Endothelial cell (in vitro differentiated cells): ENCODE measurements around the gene EML4. TPM values are rescaled to one million over a fixed set of nuclear protein-coding genes. Genes with fewer than 3 reads are reported as not detected.

Source experiments
- DNase-seq: peaks from one replicate; pipeline ENCODE4 v3.0.0; 2021; ENCODE audit warnings: low spot score
- H3K27ac Mint-ChIP-seq: one replicate; pipeline ENCODE4 v1.8.0; 2021; ENCODE audit warnings: mixed read lengths, inconsistent platforms; ENCODE audit not compliant: unreplicated experiment
- H3K27me3 Mint-ChIP-seq: one replicate; pipeline ENCODE4 v1.8.0; 2021; ENCODE audit warnings: mild to moderate bottlenecking, moderate library complexity, mixed read lengths, inconsistent platforms; ENCODE audit not compliant: unreplicated experiment
- H3K36me3 Mint-ChIP-seq: one replicate; pipeline ENCODE4 v1.8.0; 2021; ENCODE audit warnings: mild to moderate bottlenecking, low read depth, mixed read lengths, inconsistent platforms; ENCODE audit not compliant: unreplicated experiment
- H3K4me1 Mint-ChIP-seq: one replicate; pipeline ENCODE4 v1.8.0; 2021; ENCODE audit warnings: mild to moderate bottlenecking, mixed read lengths, inconsistent platforms; ENCODE audit not compliant: unreplicated experiment
- H3K4me3 Mint-ChIP-seq: one replicate; pipeline ENCODE4 v1.8.0; 2021; ENCODE audit warnings: mild to moderate bottlenecking, mixed read lengths, inconsistent platforms; ENCODE audit not compliant: unreplicated experiment
- H3K9me3 Mint-ChIP-seq: one replicate; pipeline ENCODE4 v1.8.0; 2021; ENCODE audit warnings: mixed read lengths, inconsistent platforms; ENCODE audit not compliant: unreplicated experiment
- total RNA-seq: library from RNA; stranded (reverse); fragmentation: NEBNext Ultra II Directional; extraction: Animal tissue kit (Norgen Biotek cat#: 25700); gene quantifications from one replicate; pipeline ENCODE4 v1.2.1, GENCODE V29; 2021; ENCODE audit not compliant: unreplicated experiment
- TF ChIP-seq, protein P1 (sequence below): fragments of 200-600 bp; sonication (generic); IDR thresholded peaks from one replicate; pipeline ENCODE4 v1.5.0; 2021; ENCODE audit warnings: antibody characterized with exemption; ENCODE audit not compliant: unreplicated experiment

The EML4 gene
- total RNA-seq, 1 donor from 2014 or later = 49.7 TPM

DNA sequence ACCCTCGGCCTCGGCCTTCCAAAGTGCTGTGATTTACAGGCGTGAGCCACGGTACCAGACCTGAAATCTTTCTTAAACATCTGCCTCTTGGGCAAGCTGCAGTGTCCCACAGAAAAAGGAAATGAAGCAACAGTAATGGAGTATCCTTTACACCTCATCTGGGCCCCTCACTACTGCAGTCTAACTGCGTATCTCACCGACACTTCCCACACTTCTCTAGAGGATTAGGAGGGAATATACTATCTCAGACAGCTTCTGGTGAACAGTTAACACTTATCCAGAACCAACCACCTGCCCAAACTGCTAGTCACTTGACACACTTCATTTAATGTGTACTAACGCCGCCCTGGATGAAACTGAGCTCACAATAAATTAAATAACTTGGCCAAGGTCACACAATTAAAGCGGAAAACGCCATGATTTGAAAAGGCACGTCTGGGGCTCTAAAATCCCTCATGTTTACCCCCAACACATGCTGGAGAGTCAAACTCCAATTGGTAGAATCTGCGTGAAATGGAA, 190.9 kb downstream of the EML4 start:
- H3K36me3 Mint-ChIP-seq = peaks cover 3% of the 10 kb centered on the region
- H3K4me1 Mint-ChIP-seq = peaks cover 18% of the 10 kb centered on the region
- DNase-seq = peak; percentile 21
- H3K4me3 Mint-ChIP-seq = peak overlapping the region; percentile 94
- H3K9me3 Mint-ChIP-seq = no peaks in the 10 kb centered on the region
- peak overlapping the region; percentile 86 for H3K27ac Mint-ChIP-seq
- TF ChIP-seq, protein P1, sequence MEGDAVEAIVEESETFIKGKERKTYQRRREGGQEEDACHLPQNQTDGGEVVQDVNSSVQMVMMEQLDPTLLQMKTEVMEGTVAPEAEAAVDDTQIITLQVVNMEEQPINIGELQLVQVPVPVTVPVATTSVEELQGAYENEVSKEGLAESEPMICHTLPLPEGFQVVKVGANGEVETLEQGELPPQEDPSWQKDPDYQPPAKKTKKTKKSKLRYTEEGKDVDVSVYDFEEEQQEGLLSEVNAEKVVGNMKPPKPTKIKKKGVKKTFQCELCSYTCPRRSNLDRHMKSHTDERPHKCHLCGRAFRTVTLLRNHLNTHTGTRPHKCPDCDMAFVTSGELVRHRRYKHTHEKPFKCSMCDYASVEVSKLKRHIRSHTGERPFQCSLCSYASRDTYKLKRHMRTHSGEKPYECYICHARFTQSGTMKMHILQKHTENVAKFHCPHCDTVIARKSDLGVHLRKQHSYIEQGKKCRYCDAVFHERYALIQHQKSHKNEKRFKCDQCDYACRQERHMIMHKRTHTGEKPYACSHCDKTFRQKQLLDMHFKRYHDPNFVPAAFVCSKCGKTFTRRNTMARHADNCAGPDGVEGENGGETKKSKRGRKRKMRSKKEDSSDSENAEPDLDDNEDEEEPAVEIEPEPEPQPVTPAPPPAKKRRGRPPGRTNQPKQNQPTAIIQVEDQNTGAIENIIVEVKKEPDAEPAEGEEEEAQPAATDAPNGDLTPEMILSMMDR = no peak
- H3K27me3 Mint-ChIP-seq = peaks cover 5% of the 10 kb centered on the region

DNA sequence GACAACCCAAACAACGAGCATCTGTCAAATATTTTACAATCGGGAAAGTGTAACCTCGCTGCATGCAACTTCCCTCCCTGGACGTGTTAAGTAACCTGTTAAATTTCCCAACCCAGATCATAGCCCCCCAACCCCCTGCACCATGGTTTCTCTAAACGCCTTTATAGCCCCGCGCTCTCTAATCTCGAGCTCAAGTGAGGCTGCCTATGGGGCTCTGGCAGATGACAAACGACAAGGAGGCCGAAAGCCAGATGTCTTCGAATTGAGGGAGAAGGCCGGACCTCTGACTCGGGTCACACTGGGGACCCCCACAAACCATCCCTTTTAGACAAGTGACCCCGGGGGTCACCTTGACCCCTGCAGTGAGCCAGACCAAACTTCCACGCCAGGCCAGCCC, 191.3 kb downstream of the EML4 start:
- peaks cover 18% of the 10 kb centered on the region for H3K4me1 Mint-ChIP-seq
- TF ChIP-seq, protein P1 = no peak

DNA sequence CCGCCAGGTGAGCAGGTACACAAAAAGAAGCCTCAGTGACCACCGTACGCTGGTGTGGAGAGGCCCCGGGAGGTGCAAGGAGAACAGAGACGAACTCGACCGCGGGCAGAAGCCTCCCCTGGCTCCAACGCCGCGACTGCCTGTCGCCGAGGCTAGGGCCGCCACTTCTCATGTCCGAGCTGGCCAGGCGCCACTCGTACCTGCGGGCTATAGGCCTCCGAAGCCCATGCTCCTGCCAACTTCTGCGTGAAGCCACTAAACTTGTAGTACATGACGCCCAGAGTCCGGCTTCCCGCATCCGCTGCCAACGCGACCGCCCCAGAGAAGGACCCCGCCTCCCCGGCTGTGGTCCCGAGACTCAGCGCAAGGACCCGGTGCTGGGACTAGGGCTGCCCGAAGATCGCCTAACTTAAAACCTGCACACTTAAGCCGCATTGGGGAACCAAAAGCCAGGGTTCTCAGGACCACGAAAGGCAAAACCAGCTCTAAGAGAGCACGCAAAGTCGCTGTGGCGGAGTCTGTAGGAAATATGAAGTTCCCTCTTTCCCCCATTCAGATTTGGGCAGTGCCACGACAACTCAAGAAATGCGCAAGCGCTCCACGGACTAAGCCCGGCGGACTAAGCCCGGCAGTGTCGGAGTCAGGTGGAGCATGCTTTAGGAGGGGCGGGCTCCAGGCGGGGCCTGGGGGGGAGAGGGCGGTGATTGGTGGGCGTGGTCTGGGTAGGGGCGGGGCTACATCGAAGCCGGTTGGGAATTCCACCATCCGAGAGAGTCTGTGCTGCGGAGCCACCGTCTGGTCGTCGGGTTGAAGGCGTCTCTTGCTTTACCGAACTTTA, 192.0 kb downstream of the EML4 start, which contains the start of gene COX7A2L:
Gene COX7A2L, minus strand, starts transcription at position 328 of the 838 bp plus-strand sequence. Its CDS starts 56 bp downstream, at position 272.
- Mint-ChIP-seq H3K4me1 (peaks cover 18% of the 10 kb centered on the region), H3K4me3 (peak within 1 kb of the TSS; percentile 94), H3K9me3 (no peaks in the 10 kb centered on the region), H3K36me3 (peaks cover 3% of the 10 kb centered on the region), H3K27me3 (peaks cover 5% of the 10 kb centered on the region), H3K27ac (peak within 1 kb of the TSS; percentile 86)
- TF ChIP-seq, protein P1 = no peak
- DNase-seq = peak; percentile 96

More for the DNA sequence above, 191.3 kb downstream of the EML4 start:
- DNase-seq = no peak
- no peaks in the 10 kb centered on the region for H3K9me3 Mint-ChIP-seq
- H3K27me3 Mint-ChIP-seq = peaks cover 5% of the 10 kb centered on the region
- peak overlapping the region; percentile 94 for H3K4me3 Mint-ChIP-seq
- peaks cover 3% of the 10 kb centered on the region for H3K36me3 Mint-ChIP-seq
- peak overlapping the region; percentile 86 for H3K27ac Mint-ChIP-seq

DNA sequence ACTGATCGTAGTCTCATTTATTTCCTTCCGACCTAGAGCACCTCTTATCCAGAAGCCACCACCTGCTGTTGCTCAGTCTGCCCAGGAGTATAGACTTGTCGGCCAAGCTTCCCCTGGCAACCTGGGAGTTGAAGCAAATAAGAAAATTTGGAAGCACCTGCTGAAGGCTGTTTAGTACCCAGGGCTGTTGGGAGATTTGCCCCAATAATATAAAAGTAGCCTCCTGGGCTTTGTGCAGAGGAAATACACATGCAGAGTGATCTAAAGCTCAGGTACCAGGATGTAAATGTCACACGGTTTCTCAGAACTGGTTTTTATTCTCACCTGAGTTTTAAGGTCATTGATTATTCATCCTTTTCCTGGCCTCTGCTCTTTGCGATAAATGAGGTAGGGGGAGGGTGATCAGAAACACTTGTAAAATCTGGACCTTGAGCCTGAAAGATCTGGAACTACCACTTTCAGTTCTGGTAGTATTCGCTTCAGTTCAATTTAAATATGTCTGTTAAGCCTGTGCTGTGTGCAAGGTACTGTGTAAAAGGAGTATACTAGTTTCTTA, 192.7 kb downstream of the EML4 start:
- Mint-ChIP-seq H3K36me3 (peaks cover 3% of the 10 kb centered on the region), H3K27ac (peak overlapping the region; percentile 86), H3K4me3 (peak overlapping the region; percentile 94), H3K4me1 (peaks cover 18% of the 10 kb centered on the region), H3K9me3 (no peaks in the 10 kb centered on the region), H3K27me3 (peaks cover 5% of the 10 kb centered on the region)
- DNase-seq = no peak
- TF ChIP-seq, protein P1 = no peak
